HG02970 (cell line): Measurements from ENCODE around the gene AAR2.

Experiments
- ATAC-seq: cut with Tn5 transposase; IDR thresholded peaks from one replicate; pipeline ENCODE4 v1.9.1; 2021; ENCODE audit warnings: mild to moderate bottlenecking, moderate library complexity, moderate number of reproducible peaks; ENCODE audit not compliant: unreplicated experiment, low FRiP score

The AAR2 gene

GRCh38 chr20:36217226-36217625 is 19.1 kb upstream of the AAR2 start:
- no peak for ATAC-seq

GRCh38 chr20:36218380-36219064 is 17.8 kb upstream of the AAR2 start:
- ATAC-seq, result no peak

GRCh38 chr20:36219671-36220220 is 16.5 kb upstream of the AAR2 start:
- ATAC-seq, result no peak

- ATAC-seq, result no peak
Observed at GRCh38 chr20:36225666-36226065, 10.6 kb upstream of the AAR2 start.

GRCh38 chr20:36228770-36229169 is 7.5 kb upstream of the AAR2 start:
- ATAC-seq, result no peak

- ATAC-seq, result no peak
Observed at GRCh38 chr20:36230019-36230418, 6.3 kb upstream of the AAR2 start.

- ATAC-seq, result no peak
Observed at GRCh38 chr20:36231331-36231730, 4.9 kb upstream of the AAR2 start.

- ATAC-seq, result no peak
Observed at GRCh38 chr20:36234771-36235320, 1.4 kb upstream of the AAR2 start.

GRCh38 chr20:36236786-36237121 is 476 bp downstream of the AAR2 start:
- ATAC-seq, result no peak

GRCh38 chr20:36237477-36237876 is 1.2 kb downstream of the AAR2 start:
- no peak for ATAC-seq

- ATAC-seq, result no peak
Observed at GRCh38 chr20:36238153-36238552, 1.9 kb downstream of the AAR2 start.

GRCh38 chr20:36238760-36239159 is 2.5 kb downstream of the AAR2 start:
- ATAC-seq, result no peak

- ATAC-seq, result no peak
Observed at GRCh38 chr20:36240076-36240475, 3.8 kb downstream of the AAR2 start.

- no peak for ATAC-seq
Observed at GRCh38 chr20:36241678-36242077, 5.4 kb downstream of the AAR2 start.

- ATAC-seq, result no peak
Observed at GRCh38 chr20:36243726-36244125, 7.4 kb downstream of the AAR2 start.

- ATAC-seq, result no peak
Observed at GRCh38 chr20:36246401-36246800, 10.1 kb downstream of the AAR2 start.

GRCh38 chr20:36248836-36249235 is 12.6 kb downstream of the AAR2 start:
- ATAC-seq, result no peak

- no peak for ATAC-seq
Observed at GRCh38 chr20:36249450-36249849, 13.2 kb downstream of the AAR2 start.

- ATAC-seq, result no peak
Observed at GRCh38 chr20:36251426-36251825, 15.1 kb downstream of the AAR2 start.

- no peak for ATAC-seq
Observed at GRCh38 chr20:36252511-36252910, 16.2 kb downstream of the AAR2 start.

GRCh38 chr20:36253036-36253435 is 16.8 kb downstream of the AAR2 start:
- no peak for ATAC-seq

- no peak for ATAC-seq
Observed at GRCh38 chr20:36254076-36254475, 17.8 kb downstream of the AAR2 start.
